ENCODE measurements around the gene ZNF708. TPM values are rescaled to one million over a fixed set of nuclear protein-coding genes. Genes with fewer than 3 reads are reported as not detected.
A peak's percentile ranks its signal among the peaks of the same experiment; 100 is the strongest.
"Not testable (repeated sequence)": the region's sequence is repeated elsewhere in the genome, so short reads cannot be mapped to it uniquely, and the experiment has no call there.

The ZNF708 gene
- 10 to 100 TPM; 10.1 to 11.1 TPM for total RNA-seq

- H3K4me1 Mint-ChIP-seq (ENCODE audit: low read depth) = peaks cover 33% of the 10 kb centered on the region
Measured at GRCh38 chr19:21328885-21329605, at the start of gene ZNF708. ZNF708 (minus strand) TSS chr19:21329410; CDS start chr19:21329212, 198 bp downstream.

GRCh38 chr19:21362291-21362690 lies 33.1 kb upstream of the ZNF708 start:
- Mint-ChIP-seq H3K27me3 (no peaks in the 10 kb centered on the region), H3K4me1 (ENCODE audit: low read depth) (peaks cover 12% of the 10 kb centered on the region), H3K27ac (no peak overlapping the region), H3K4me3 (no peak overlapping the region), H3K36me3 (peaks cover 51% of the 10 kb centered on the region), H3K9me3 (no peaks in the 10 kb centered on the region)
- intact Hi-C loops (cut with micrococcal nuclease) = no loop called here
- DNase-seq = no peak
- POLR2A ChIA-PET = interaction anchor here (0.8 kb wide), 1 partner anchor 33 kb away, joined by 3 read pairs; the partner anchor contains the start of gene ZNF708
- CTCF ChIA-PET = no interaction called here

More at GRCh38 chr19:21328885-21329605, at the start of gene ZNF708:
- CTCF ChIA-PET = interaction anchor here (0.9 to 2.3 kb wide), 5 partner anchors 28 to 176 kb away, joined by 3 to 13 read pairs (median 3); partner anchors contain the start of genes ZNF429 and ZNF738
- intact Hi-C loops (cut with micrococcal nuclease) = loop anchor here (2.0 to 10.0 kb wide), 5 partner anchors 30 to 304 kb away; partner anchors contain the start of genes ZNF429, ZNF430, ZNF493 and ZNF738
- H3K27ac Mint-ChIP-seq = peak within 1 kb of the TSS; percentile 99
- peaks cover 31% of the 10 kb centered on the region for H3K36me3 Mint-ChIP-seq
- no peaks in the 10 kb centered on the region for H3K27me3 Mint-ChIP-seq
- DNase-seq = peak; percentile 89
- POLR2A ChIA-PET = interaction anchor here (0.8 to 2.4 kb wide), 14 partner anchors 8 to 667 kb away, joined by 3 to 15 read pairs (median 4); partner anchors contain the start of genes ZNF100, ZNF429, ZNF43 and ZNF430
- peaks cover 13% of the 10 kb centered on the region for H3K9me3 Mint-ChIP-seq
- H3K4me3 Mint-ChIP-seq = peak within 1 kb of the TSS; percentile 96

- no peaks in the 10 kb centered on the region for H3K9me3 Mint-ChIP-seq
- DNase-seq = peak; percentile 92
- no peaks in the 10 kb centered on the region for H3K27me3 Mint-ChIP-seq
- ChIA-PET CTCF (interaction anchor here (0.8 to 1.3 kb wide), 2 partner anchors 30 to 38 kb away, joined by 3 to 5 read pairs; partner anchors contain the start of genes ZNF493 and ZNF708), POLR2A (interaction anchor here (1.0 to 2.2 kb wide), 3 partner anchors 30 to 116 kb away, joined by 3 to 15 read pairs (median 8); partner anchors contain the start of genes ZNF493 and ZNF708)
- peak within 1 kb of the TSS; percentile 99 for H3K4me3 Mint-ChIP-seq
- H3K4me1 Mint-ChIP-seq (ENCODE audit: low read depth) = peaks cover 12% of the 10 kb centered on the region
- peaks cover 22% of the 10 kb centered on the region for H3K36me3 Mint-ChIP-seq
- intact Hi-C loops (cut with micrococcal nuclease) = loop anchor here (2.0 kb wide), 3 partner anchors 30 to 408 kb away; partner anchors contain the start of genes ZNF100, ZNF493 and ZNF708
- peak within 1 kb of the TSS; percentile 95 for H3K27ac Mint-ChIP-seq
Measured at GRCh38 chr19:21358768-21359451, 29.7 kb upstream of the ZNF708 start, which contains the start of gene ZNF738. ZNF738 (plus strand) TSS chr19:21359000; CDS start chr19:21359141, 141 bp downstream.

- Mint-ChIP-seq H3K9me3 (peaks cover 12% of the 10 kb centered on the region), H3K4me3 (no peak overlapping the region), H3K4me1 (ENCODE audit: low read depth) (peaks cover 3% of the 10 kb centered on the region), H3K27ac (no peak overlapping the region), H3K27me3 (no peaks in the 10 kb centered on the region), H3K36me3 (peaks cover 3% of the 10 kb centered on the region)
- DNase-seq = no peak
- ChIA-PET POLR2A (no interaction called here), CTCF (no interaction called here)
- intact Hi-C loops (cut with micrococcal nuclease) = no loop called here
Measured at GRCh38 chr19:21352830-21353229, 23.6 kb upstream of the ZNF708 start.

GRCh38 chr19:21344841-21345240 lies 15.6 kb upstream of the ZNF708 start:
- POLR2A ChIA-PET; CTCF ChIA-PET; DNase-seq; intact Hi-C loops (cut with micrococcal nuclease); H3K4me1 Mint-ChIP-seq (ENCODE audit: low read depth); H3K27ac Mint-ChIP-seq; H3K27me3 Mint-ChIP-seq; H3K4me3 Mint-ChIP-seq: not testable (repeated sequence)
- H3K36me3 Mint-ChIP-seq = peaks cover 12% of the 10 kb centered on the region
- H3K9me3 Mint-ChIP-seq = peaks cover 21% of the 10 kb centered on the region

GRCh38 chr19:21335721-21336120 lies 6.5 kb upstream of the ZNF708 start:
- intact Hi-C loops (cut with micrococcal nuclease) = no loop called here
- CTCF ChIA-PET = no interaction called here
- peaks cover 18% of the 10 kb centered on the region for H3K36me3 Mint-ChIP-seq
- DNase-seq = no peak
- H3K9me3 Mint-ChIP-seq = peaks cover 41% of the 10 kb centered on the region
- H3K27me3 Mint-ChIP-seq = peaks cover under 1% of the 10 kb centered on the region
- H3K4me3 Mint-ChIP-seq = no peak overlapping the region
- H3K4me1 Mint-ChIP-seq (ENCODE audit: low read depth) = no peaks in the 10 kb centered on the region
- no peak overlapping the region for H3K27ac Mint-ChIP-seq
- POLR2A ChIA-PET = no interaction called here

GRCh38 chr19:21328406-21328805 lies 804 bp downstream of the ZNF708 start:
- Mint-ChIP-seq H3K27me3 (no peaks in the 10 kb centered on the region), H3K9me3 (peaks cover 11% of the 10 kb centered on the region), H3K27ac (peak overlapping the region; percentile 99), H3K36me3 (peaks cover 33% of the 10 kb centered on the region), H3K4me1 (ENCODE audit: low read depth) (peaks cover 36% of the 10 kb centered on the region), H3K4me3 (peak overlapping the region; percentile 96)
- no peak for DNase-seq
- intact Hi-C loops (cut with micrococcal nuclease) = loop anchor here (2.0 to 10.0 kb wide), 5 partner anchors 30 to 304 kb away; partner anchors contain the start of genes ZNF429, ZNF430, ZNF493 and ZNF738
- ChIA-PET CTCF (interaction anchor here (1.0 to 2.3 kb wide), 3 partner anchors 28 to 177 kb away, joined by 3 to 13 read pairs (median 5); partner anchors contain the start of gene ZNF429), POLR2A (interaction anchor here (0.8 to 2.4 kb wide), 11 partner anchors 8 to 666 kb away, joined by 3 to 15 read pairs (median 5); partner anchors contain the start of genes ZNF429, ZNF493, ZNF66 and ZNF714)

- Mint-ChIP-seq H3K36me3 (peaks cover 42% of the 10 kb centered on the region), H3K27me3 (no peaks in the 10 kb centered on the region), H3K4me3 (no peak overlapping the region), H3K4me1 (ENCODE audit: low read depth) (peaks cover 57% of the 10 kb centered on the region), H3K9me3 (peaks cover 11% of the 10 kb centered on the region), H3K27ac (no peak overlapping the region)
- no peak for DNase-seq
- intact Hi-C loops (cut with micrococcal nuclease) = loop anchor here (5.0 to 10.0 kb wide), 3 partner anchors 179 to 301 kb away; partner anchors contain the start of genes ZNF429 and ZNF430
- ChIA-PET CTCF (no interaction called here), POLR2A (no interaction called here)
Measured at GRCh38 chr19:21326169-21326568, 3.0 kb downstream of the ZNF708 start.

GRCh38 chr19:21323000-21323399 lies 6.2 kb downstream of the ZNF708 start:
- Mint-ChIP-seq H3K36me3 (peaks cover 45% of the 10 kb centered on the region), H3K4me1 (ENCODE audit: low read depth) (peaks cover 68% of the 10 kb centered on the region), H3K4me3 (no peak overlapping the region), H3K27ac (no peak overlapping the region), H3K27me3 (no peaks in the 10 kb centered on the region), H3K9me3 (peaks cover 11% of the 10 kb centered on the region)
- intact Hi-C loops (cut with micrococcal nuclease) = loop anchor here (10.0 kb wide), 2 partner anchors 182 to 298 kb away; partner anchors contain the start of genes ZNF429 and ZNF430
- ChIA-PET CTCF (no interaction called here), POLR2A (interaction anchor here (0.6 kb wide), 1 partner anchor 182 kb away, joined by 3 read pairs; the partner anchor contains the start of gene ZNF429)
- DNase-seq = no peak

GRCh38 chr19:21322528-21322927 lies 6.7 kb downstream of the ZNF708 start:
- H3K36me3 Mint-ChIP-seq = peaks cover 43% of the 10 kb centered on the region
- H3K4me1 Mint-ChIP-seq (ENCODE audit: low read depth) = peaks cover 68% of the 10 kb centered on the region
- peaks cover 11% of the 10 kb centered on the region for H3K9me3 Mint-ChIP-seq
- H3K27ac Mint-ChIP-seq = no peak overlapping the region
- no peaks in the 10 kb centered on the region for H3K27me3 Mint-ChIP-seq
- ChIA-PET POLR2A (interaction anchor here (0.6 kb wide), 1 partner anchor 183 kb away, joined by 3 read pairs; the partner anchor contains the start of gene ZNF429), CTCF (no interaction called here)
- DNase-seq = no peak
- no peak overlapping the region for H3K4me3 Mint-ChIP-seq
- intact Hi-C loops (cut with micrococcal nuclease) = loop anchor here (10.0 kb wide), 2 partner anchors 182 to 298 kb away; partner anchors contain the start of genes ZNF429 and ZNF430

GRCh38 chr19:21321996-21322395 lies 7.2 kb downstream of the ZNF708 start:
- no peak for DNase-seq
- intact Hi-C loops (cut with micrococcal nuclease) = loop anchor here (10.0 kb wide), 2 partner anchors 183 to 297 kb away; partner anchors contain the start of genes ZNF429 and ZNF430
- Mint-ChIP-seq H3K4me1 (ENCODE audit: low read depth) (peaks cover 68% of the 10 kb centered on the region), H3K27ac (peak overlapping the region; percentile 25), H3K36me3 (peaks cover 43% of the 10 kb centered on the region), H3K27me3 (no peaks in the 10 kb centered on the region), H3K9me3 (peaks cover 11% of the 10 kb centered on the region), H3K4me3 (no peak overlapping the region)
- ChIA-PET POLR2A (no interaction called here), CTCF (no interaction called here)
